BE2C (cell line): ENCODE data around the gene GOLIM4. TPM values are rescaled to one million over a fixed set of nuclear protein-coding genes. Genes with fewer than 3 reads are reported as not detected.
"Not testable (repeated sequence)": the region's sequence is repeated elsewhere in the genome, so short reads cannot be mapped to it uniquely, and the experiment has no call there.

Source experiments
- DNase-seq: peaks from one replicate; pipeline ENCODE4 v3.0.0-alpha.2; 2020
- H3K27me3 ChIP-seq: fragments of 250-450 bp; sonication (Bioruptor Pico); 2 replicates; pipeline ENCODE4 v1.5.1; 2020; ENCODE audit warnings: mild to moderate bottlenecking
- H3K36me3 ChIP-seq: fragments of 250-450 bp; sonication (Bioruptor Pico); 2 replicates; pipeline ENCODE4 v1.5.1; 2020; ENCODE audit warnings: mild to moderate bottlenecking
- H3K4me1 ChIP-seq: fragments of 250-450 bp; sonication (Bioruptor Pico); 2 replicates; pipeline ENCODE4 v1.5.1; 2020
- H3K4me3 ChIP-seq: 2 replicates; pipeline ENCODE4 v1.5.1; 2011; ENCODE audit warnings: low read depth, low read length
- H3K9me3 ChIP-seq: fragments of 250-450 bp; sonication (Bioruptor Pico); 2 replicates; pipeline ENCODE4 v1.5.1; 2020
- polyA plus RNA-seq: library from polyadenylated mRNA; unstranded; fragments of >200 nt; gene quantifications from one replicate; pipeline ENCODE4 v1.2.1, GENCODE V29; 2012; ENCODE audit warnings: low read depth, missing spikeins; ENCODE audit not compliant: insufficient read length, insufficient read depth
- TF ChIP-seq, protein P1 (sequence below): IDR thresholded peaks from 2 replicates; pipeline ENCODE4 v1.5.1; 2012; ENCODE audit warnings: mild to moderate bottlenecking, low read depth, low read length

Gene GOLIM4, protein sequence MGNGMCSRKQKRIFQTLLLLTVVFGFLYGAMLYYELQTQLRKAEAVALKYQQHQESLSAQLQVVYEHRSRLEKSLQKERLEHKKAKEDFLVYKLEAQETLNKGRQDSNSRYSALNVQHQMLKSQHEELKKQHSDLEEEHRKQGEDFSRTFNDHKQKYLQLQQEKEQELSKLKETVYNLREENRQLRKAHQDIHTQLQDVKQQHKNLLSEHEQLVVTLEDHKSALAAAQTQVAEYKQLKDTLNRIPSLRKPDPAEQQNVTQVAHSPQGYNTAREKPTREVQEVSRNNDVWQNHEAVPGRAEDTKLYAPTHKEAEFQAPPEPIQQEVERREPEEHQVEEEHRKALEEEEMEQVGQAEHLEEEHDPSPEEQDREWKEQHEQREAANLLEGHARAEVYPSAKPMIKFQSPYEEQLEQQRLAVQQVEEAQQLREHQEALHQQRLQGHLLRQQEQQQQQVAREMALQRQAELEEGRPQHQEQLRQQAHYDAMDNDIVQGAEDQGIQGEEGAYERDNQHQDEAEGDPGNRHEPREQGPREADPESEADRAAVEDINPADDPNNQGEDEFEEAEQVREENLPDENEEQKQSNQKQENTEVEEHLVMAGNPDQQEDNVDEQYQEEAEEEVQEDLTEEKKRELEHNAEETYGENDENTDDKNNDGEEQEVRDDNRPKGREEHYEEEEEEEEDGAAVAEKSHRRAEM
- polyA plus RNA-seq, result 67.1 TPM

GRCh38 chr3:168095611-168096209 is at the start of gene GOLIM4:
Gene GOLIM4, minus strand, starts transcription at chr3:168095924. Its CDS starts 639 bp downstream, at chr3:168095285.
- TF ChIP-seq, protein P1, sequence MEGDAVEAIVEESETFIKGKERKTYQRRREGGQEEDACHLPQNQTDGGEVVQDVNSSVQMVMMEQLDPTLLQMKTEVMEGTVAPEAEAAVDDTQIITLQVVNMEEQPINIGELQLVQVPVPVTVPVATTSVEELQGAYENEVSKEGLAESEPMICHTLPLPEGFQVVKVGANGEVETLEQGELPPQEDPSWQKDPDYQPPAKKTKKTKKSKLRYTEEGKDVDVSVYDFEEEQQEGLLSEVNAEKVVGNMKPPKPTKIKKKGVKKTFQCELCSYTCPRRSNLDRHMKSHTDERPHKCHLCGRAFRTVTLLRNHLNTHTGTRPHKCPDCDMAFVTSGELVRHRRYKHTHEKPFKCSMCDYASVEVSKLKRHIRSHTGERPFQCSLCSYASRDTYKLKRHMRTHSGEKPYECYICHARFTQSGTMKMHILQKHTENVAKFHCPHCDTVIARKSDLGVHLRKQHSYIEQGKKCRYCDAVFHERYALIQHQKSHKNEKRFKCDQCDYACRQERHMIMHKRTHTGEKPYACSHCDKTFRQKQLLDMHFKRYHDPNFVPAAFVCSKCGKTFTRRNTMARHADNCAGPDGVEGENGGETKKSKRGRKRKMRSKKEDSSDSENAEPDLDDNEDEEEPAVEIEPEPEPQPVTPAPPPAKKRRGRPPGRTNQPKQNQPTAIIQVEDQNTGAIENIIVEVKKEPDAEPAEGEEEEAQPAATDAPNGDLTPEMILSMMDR, result no peak
- peak; percentile 98 for DNase-seq
- Histone ChIP-seq H3K9me3 (no peaks in the 10 kb centered on the region), H3K27me3 (no peaks in the 10 kb centered on the region), H3K4me1 (peaks cover 13% of the 10 kb centered on the region; the same call in 1 of the 2 replicates), H3K4me3 (peak within 1 kb of the TSS; percentile 94), H3K36me3 (no peaks in the 10 kb centered on the region)

- TF ChIP-seq, protein P1, result no peak
- Histone ChIP-seq H3K27me3 (peaks cover 8% of the 10 kb centered on the region), H3K9me3 (no peaks in the 10 kb centered on the region), H3K4me1 (no peaks in the 10 kb centered on the region), H3K4me3 (no peak overlapping the region), H3K36me3 (no peaks in the 10 kb centered on the region)
- no peak for DNase-seq
Observed at GRCh38 chr3:168141405-168141998, 45.8 kb upstream of the GOLIM4 start.

- no peaks in the 10 kb centered on the region for H3K4me1 ChIP-seq
- peaks cover 8% of the 10 kb centered on the region for H3K27me3 ChIP-seq
- H3K4me3 ChIP-seq, result no peak overlapping the region
- H3K9me3 ChIP-seq, result no peaks in the 10 kb centered on the region
- no peak for DNase-seq
- TF ChIP-seq, protein P1, result no peak
- H3K36me3 ChIP-seq, result no peaks in the 10 kb centered on the region
Observed at GRCh38 chr3:168139947-168140346, 44.2 kb upstream of the GOLIM4 start.

DNA sequence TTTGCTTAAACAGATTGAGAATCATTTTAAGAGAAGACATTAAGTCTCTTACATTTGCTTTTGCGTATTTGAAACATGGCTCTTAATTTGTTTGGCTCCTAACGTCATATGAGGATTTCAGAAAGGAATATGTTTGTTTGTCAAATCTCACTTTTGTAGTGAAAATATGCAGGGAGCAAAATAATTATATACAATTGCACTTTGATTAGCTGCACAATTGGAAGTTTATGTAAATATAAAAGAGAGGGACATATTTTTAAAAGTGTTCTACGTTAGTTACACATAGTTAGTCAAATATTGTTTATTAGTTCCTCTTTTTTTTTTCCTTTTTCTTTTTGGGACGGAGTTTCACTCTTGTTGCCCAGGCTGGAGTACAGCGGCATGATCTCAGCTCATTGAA is 42.7 kb upstream of the GOLIM4 start:
- H3K4me1 ChIP-seq, result no peaks in the 10 kb centered on the region
- H3K36me3 ChIP-seq, result no peaks in the 10 kb centered on the region
- H3K4me3 ChIP-seq, result no peak overlapping the region
- DNase-seq, result no peak
- peaks cover 8% of the 10 kb centered on the region for H3K27me3 ChIP-seq
- TF ChIP-seq, protein P1, result no peak
- no peaks in the 10 kb centered on the region for H3K9me3 ChIP-seq

DNA sequence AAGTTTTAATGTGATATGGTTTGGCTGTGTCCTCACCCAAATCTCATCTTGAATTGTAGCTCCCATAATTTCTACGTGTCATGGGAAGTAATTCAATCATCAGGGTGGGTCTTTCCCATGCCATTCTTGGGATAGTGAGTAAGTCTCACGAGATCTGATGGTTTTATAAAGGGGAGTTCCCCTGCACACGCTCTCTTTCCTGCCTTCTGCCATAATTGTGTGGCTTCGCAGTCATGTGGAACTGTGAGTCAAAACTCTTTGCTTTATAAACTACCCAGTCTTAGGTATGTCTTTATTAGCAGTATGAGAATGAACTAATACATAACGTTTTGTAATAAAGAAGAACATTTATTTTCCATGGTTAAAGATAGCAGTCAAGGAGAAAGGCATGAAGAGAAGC is 39.2 kb upstream of the GOLIM4 start:
- H3K4me1 ChIP-seq, result no peaks in the 10 kb centered on the region
- H3K36me3 ChIP-seq, result no peaks in the 10 kb centered on the region
- TF ChIP-seq, protein P1, result no peak
- H3K9me3 ChIP-seq, result no peaks in the 10 kb centered on the region
- H3K27me3 ChIP-seq, result peaks cover 8% of the 10 kb centered on the region
- no peak for DNase-seq
- no peak overlapping the region for H3K4me3 ChIP-seq

DNA sequence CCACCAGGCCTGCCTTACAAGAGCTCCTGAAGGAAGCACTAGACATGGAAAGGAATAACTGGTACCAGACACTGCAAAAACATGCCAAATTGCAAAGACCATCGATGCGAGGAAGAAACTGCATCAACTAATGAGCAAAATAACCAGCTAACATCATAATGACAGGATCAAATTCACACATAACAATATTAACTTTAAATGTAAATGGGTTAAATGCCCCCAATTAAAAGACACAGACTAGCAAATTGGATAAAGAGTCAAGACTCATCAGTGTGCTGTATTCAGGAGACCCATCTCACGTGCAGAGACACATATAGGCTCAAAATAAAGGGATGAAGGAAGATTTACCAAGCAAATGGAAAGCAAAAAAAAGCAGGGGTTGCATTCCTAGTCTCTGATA is 34.5 kb upstream of the GOLIM4 start:
- not testable (repeated sequence) for H3K27me3 ChIP-seq, H3K4me3 ChIP-seq, H3K9me3 ChIP-seq, DNase-seq, H3K36me3 ChIP-seq, H3K4me1 ChIP-seq

- H3K9me3 ChIP-seq, H3K4me1 ChIP-seq, DNase-seq, H3K27me3 ChIP-seq, H3K4me3 ChIP-seq, H3K36me3 ChIP-seq: not testable (repeated sequence)
Observed at GRCh38 chr3:168128463-168128862, 32.7 kb upstream of the GOLIM4 start.
